Measurements from ENCODE around the gene ZNF593OS.

Gene ZNF593OS

DNA sequence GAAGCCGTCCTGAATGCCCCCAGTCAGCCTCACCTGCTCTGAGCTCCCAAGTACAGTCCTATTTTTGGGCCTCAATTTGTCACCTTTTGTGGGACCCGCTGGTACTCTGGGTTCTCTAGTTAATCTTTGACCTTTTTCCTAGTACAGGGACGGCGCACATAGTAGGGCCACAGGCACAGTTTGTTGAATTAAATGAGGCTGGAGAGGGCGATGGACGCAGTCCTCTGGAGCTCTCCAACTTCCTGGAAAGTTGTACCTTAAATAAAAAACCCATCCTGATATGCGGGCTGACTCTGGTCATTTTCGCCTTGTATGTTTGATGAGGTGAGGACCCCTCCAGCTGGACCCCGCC, 8.0 kb downstream of the ZNF593OS start:
- Histone ChIP-seq H3K36me3 (ENCODE audit: control insufficient read depth, insufficient read depth, low read length) (no peaks in the 10 kb centered on the region), H3K4me3 (ENCODE audit: low read length) (no peak overlapping the region), H3K27me3 (ENCODE audit: control insufficient read depth, insufficient read depth, low read length) (peaks cover 39% of the 10 kb centered on the region), H3K4me1 (ENCODE audit: control insufficient read depth, insufficient read depth, low read length) (peaks cover 20% of the 10 kb centered on the region), H3K9me3 (ENCODE audit: control insufficient read depth, low read length) (no peaks in the 10 kb centered on the region), H3K9ac (ENCODE audit: low read length) (no peak overlapping the region)

DNA sequence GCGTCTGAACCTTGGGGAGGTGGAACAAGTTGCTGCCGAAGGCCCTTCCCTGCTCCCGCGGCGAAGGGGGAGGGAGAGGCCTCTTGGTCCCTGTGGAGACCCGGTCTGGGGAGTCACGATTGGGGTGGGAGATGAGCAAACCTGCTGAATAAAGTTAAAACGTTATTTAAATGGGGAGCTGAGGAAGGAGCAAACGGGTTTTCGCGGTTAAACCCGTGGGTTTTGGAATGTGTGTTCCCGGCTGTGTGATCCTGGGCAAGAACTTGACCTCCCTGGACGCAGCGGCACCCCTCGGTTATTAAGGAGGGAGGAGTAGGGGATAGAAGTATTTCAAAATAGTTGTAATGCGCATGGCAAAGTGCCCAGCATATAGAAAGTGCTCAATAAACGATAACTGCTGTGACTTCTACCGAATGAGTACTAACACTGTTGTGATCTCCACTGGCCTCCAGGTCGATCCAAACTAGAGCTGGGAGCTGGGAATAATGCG, 9.4 kb downstream of the ZNF593OS start:
- Histone ChIP-seq H3K4me3 (ENCODE audit: low read length) (no peak overlapping the region), H3K9me3 (ENCODE audit: control insufficient read depth, low read length) (no peaks in the 10 kb centered on the region), H3K9ac (ENCODE audit: low read length) (peak overlapping the region; percentile 34), H3K27me3 (ENCODE audit: control insufficient read depth, insufficient read depth, low read length) (peaks cover 47% of the 10 kb centered on the region), H3K36me3 (ENCODE audit: control insufficient read depth, insufficient read depth, low read length) (no peaks in the 10 kb centered on the region), H3K4me1 (ENCODE audit: control insufficient read depth, insufficient read depth, low read length) (peaks cover 20% of the 10 kb centered on the region)

DNA sequence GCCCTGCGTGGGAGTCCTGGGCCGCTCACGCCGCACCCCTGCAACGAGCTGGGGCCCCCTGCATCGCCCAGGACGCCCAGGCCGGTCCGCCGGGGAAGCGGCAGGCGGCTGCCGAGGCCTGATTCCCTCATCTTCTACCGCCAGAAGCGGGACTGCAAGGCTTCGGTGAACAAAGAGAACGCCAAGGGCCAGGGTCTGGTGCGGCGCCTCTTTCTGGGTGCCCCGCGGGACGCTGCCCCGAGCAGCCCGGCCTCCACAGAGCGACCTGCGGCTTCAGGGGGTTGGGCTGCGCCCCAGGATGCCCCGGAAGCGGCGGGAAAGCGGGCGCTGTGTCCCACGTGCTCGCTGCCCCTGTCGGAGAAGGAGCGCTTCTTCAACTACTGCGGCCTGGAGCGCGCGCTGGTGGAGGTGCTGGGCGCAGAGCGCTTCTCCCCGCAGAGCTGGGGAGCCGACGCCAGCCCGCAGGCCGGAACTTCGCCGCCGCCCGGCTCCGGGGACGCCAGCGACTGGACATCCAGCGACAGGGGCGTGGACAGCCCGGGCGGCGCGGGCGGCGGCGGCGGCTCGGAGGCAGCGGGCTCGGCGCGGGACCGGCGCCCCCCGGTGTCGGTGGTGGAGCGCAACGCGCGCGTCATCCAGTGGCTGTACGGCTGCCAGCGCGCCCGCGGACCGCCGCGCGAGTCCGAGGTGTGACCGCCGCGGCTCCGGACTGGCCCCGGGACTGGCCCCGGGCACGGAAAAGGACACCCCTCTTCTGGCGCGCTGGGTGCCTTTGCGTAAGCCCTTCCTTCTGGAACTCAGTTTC, 10.0 kb downstream of the ZNF593OS start:
- Histone ChIP-seq H3K9me3 (ENCODE audit: control insufficient read depth, low read length) (no peaks in the 10 kb centered on the region), H3K4me1 (ENCODE audit: control insufficient read depth, insufficient read depth, low read length) (peaks cover 20% of the 10 kb centered on the region), H3K36me3 (ENCODE audit: control insufficient read depth, insufficient read depth, low read length) (no peaks in the 10 kb centered on the region), H3K4me3 (ENCODE audit: low read length) (no peak overlapping the region), H3K9ac (ENCODE audit: low read length) (peak overlapping the region; percentile 34), H3K27me3 (ENCODE audit: control insufficient read depth, insufficient read depth, low read length) (peaks cover 52% of the 10 kb centered on the region)

DNA sequence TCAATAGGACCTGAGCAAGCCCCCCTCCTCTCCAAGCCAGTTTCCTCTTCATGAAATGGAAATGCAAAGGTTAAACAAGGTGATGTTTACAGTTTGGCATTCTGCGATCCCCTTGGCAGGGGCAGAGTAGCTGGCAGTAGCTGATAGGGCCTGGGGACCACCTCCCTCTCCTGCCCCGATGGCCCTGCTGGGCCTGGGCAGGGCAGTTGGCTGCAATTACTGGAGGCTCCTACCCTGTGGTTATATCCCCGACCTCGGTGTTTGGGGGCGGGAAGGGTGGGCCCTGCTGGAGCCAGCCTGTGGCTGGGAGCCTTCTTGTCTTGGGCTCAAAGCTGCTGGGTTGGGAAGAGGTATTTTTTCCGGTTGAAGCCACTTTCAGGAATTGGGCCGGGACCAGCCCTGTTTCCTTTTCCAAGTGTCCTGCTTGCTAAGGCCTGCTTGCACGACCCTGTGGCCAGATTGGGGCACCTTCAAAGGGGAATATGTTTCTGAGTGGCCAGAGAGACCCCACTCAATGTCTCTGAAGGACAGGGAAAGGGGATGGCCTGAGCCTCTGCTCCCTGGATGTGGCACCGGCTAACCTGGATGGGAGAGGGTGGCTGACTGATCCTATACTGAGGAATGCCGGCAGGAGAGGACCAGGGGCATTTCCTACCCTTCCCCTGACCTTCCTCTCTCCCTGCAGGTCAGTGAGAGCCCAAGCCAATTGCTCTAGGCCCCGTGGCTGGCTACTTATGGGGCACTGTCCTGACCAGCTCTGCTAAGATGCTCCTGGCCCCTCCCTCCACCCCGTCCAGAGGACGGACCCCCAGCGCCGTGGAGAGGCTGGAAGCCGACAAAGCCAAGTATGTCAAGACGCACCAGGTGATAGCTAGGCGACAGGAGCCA, 10.9 kb downstream of the ZNF593OS start:
- no peaks in the 10 kb centered on the region for H3K36me3 ChIP-seq (ENCODE audit: control insufficient read depth, insufficient read depth, low read length)
- no peak overlapping the region for H3K4me3 ChIP-seq (ENCODE audit: low read length)
- no peak overlapping the region for H3K9ac ChIP-seq (ENCODE audit: low read length)
- H3K27me3 ChIP-seq (ENCODE audit: control insufficient read depth, insufficient read depth, low read length): peaks cover 58% of the 10 kb centered on the region
- no peaks in the 10 kb centered on the region for H3K9me3 ChIP-seq (ENCODE audit: control insufficient read depth, low read length)
- H3K4me1 ChIP-seq (ENCODE audit: control insufficient read depth, insufficient read depth, low read length): peaks cover 20% of the 10 kb centered on the region

DNA sequence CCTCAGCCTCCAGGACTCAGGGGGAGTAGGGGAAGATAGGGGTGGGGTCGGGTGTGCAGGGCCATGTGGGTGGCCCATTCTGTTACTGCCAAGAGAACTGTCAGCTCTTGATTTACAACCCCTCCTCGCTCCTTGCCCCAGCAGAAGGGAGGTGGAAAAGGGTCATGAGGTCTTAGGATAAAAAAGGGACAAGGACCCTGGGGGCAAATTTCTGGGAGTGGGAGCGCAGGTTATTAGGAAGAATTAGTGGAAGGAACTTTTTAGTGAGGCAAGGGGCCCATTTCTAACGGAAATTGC, 11.9 kb downstream of the ZNF593OS start:
- Histone ChIP-seq H3K36me3 (ENCODE audit: control insufficient read depth, insufficient read depth, low read length) (no peaks in the 10 kb centered on the region), H3K9ac (ENCODE audit: low read length) (no peak overlapping the region), H3K4me3 (ENCODE audit: low read length) (no peak overlapping the region), H3K27me3 (ENCODE audit: control insufficient read depth, insufficient read depth, low read length) (peaks cover 60% of the 10 kb centered on the region), H3K4me1 (ENCODE audit: control insufficient read depth, insufficient read depth, low read length) (peaks cover 19% of the 10 kb centered on the region), H3K9me3 (ENCODE audit: control insufficient read depth, low read length) (no peaks in the 10 kb centered on the region)

DNA sequence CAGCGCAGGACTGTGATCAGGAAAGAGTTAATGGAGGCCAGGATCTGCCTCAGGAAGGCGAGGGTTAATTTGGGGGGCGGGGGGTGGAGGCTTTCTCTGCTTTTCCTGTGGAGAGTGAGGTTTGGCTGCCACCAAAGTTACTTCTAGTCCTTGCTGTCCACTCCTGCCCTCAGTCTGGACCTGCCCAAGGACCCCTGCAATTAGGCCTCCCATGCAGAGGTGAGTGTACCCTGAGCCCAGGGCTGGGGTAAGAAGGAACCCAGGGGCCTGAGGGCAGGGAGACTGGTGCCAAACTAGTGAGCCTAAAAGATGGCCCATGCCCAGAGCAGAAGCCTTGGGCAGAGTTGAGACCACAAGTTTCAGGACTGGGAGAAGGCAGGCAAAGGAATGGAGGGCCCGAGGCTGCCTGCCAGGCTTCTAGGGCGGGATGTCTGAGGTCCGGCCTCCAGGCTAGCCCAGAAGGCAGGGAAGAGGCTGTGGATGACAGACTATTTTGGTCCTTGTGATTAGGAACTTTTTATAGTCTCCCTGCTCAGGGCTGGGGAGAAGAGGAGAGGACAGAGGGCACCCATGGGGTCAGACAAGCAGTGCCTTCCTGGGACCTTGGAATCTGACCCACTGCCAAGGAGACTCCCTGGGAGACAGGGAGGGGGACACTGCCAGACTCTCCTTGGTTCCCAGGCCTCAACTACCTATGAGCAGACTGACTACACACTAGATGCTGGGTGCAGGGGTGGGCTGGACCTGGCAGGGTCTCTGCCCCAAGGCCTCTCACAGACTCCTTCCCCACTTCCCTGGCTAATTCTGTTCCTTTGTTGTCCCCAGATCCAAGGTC, 12.5 kb downstream of the ZNF593OS start, which contains the start of gene FAM110D:
Gene FAM110D, plus strand, starts transcription at position 172 of the 835 bp plus-strand sequence. CDS start 2,213 bp downstream, outside the sequence.
- H3K9me3 ChIP-seq (ENCODE audit: control insufficient read depth, low read length): no peaks in the 10 kb centered on the region
- no peak within 1 kb of the TSS for H3K9ac ChIP-seq (ENCODE audit: low read length)
- H3K36me3 ChIP-seq (ENCODE audit: control insufficient read depth, insufficient read depth, low read length): no peaks in the 10 kb centered on the region
- H3K4me3 ChIP-seq (ENCODE audit: low read length): no peak within 1 kb of the TSS
- H3K4me1 ChIP-seq (ENCODE audit: control insufficient read depth, insufficient read depth, low read length): peaks cover 14% of the 10 kb centered on the region
- H3K27me3 ChIP-seq (ENCODE audit: control insufficient read depth, insufficient read depth, low read length): peaks cover 58% of the 10 kb centered on the region

DNA sequence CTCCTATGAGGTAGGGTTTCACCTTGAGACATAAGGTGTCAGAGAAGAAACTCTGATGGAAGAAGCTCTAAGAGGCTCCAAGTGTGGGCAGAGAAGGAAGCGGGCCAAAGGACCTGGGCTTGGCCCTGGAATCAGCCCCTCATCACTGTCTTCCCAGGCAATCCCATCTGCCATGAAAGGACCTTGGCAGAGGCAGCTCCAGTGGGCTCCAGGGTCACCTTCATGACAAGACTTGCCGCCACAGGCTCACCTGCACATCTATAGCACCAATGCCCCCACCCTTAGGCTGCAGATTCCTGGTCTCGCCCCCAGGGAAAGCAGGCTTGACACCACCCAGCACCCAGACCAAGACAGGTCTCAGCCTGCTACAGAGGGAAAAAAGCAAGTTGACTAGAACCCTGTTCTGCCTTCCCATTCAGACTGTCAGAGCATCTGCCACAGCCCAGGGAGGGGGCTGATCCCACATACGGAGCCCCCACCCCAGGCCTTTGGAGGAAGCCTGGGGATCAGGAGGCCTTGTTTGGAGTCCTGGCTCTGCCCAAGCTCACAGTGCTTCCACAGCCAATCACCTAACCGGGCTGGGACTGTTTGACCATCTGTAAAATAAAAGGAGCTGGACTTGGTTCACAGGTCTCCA, 13.2 kb downstream of the ZNF593OS start:
- Histone ChIP-seq H3K9ac (ENCODE audit: low read length) (no peak overlapping the region), H3K36me3 (ENCODE audit: control insufficient read depth, insufficient read depth, low read length) (no peaks in the 10 kb centered on the region), H3K9me3 (ENCODE audit: control insufficient read depth, low read length) (no peaks in the 10 kb centered on the region), H3K27me3 (ENCODE audit: control insufficient read depth, insufficient read depth, low read length) (peaks cover 58% of the 10 kb centered on the region), H3K4me1 (ENCODE audit: control insufficient read depth, insufficient read depth, low read length) (peaks cover 14% of the 10 kb centered on the region), H3K4me3 (ENCODE audit: low read length) (no peak overlapping the region)

DNA sequence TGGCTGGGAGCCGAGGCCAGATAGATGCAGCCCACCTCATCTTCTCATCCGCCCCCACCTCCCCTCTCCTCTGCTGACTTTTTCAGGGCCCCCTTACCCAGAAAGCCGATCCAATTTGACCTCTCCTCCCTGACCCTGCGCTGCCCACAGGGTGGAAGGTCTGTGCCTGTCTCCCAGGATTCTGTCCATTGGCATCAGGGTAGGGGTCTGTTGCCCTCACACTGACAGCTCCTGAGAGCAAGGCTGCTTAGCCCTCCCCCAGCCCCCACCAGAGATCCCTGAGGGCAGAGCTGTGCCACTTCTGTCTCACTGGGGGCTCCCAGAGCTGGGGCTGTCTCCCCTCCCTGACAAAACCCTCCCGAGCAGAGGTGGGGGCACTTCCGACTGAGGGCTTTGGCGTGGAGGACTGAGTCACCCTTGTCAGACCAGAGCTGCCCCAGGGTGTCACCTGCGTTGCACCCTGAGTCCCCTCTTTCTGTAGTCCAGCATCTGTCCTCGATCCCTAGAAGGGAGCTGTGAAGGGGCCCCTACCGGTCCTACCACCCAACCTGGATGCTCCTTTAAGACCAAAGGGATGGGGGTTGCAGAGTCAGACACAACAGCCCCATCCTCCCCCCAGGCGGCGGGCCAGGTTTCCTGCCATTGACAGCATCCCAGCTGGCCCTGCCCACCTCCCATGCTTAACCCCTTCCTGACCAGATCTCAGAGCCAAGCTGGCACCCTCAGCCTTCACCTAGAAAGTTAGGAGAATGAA, 15.2 kb downstream of the ZNF593OS start:
- H3K27me3 ChIP-seq (ENCODE audit: control insufficient read depth, insufficient read depth, low read length): peaks cover 48% of the 10 kb centered on the region
- H3K9me3 ChIP-seq (ENCODE audit: control insufficient read depth, low read length): no peaks in the 10 kb centered on the region
- no peak overlapping the region for H3K4me3 ChIP-seq (ENCODE audit: low read length)
- H3K4me1 ChIP-seq (ENCODE audit: control insufficient read depth, insufficient read depth, low read length): peaks cover 6% of the 10 kb centered on the region
- H3K9ac ChIP-seq (ENCODE audit: low read length): no peak overlapping the region
- H3K36me3 ChIP-seq (ENCODE audit: control insufficient read depth, insufficient read depth, low read length): no peaks in the 10 kb centered on the region

DNA sequence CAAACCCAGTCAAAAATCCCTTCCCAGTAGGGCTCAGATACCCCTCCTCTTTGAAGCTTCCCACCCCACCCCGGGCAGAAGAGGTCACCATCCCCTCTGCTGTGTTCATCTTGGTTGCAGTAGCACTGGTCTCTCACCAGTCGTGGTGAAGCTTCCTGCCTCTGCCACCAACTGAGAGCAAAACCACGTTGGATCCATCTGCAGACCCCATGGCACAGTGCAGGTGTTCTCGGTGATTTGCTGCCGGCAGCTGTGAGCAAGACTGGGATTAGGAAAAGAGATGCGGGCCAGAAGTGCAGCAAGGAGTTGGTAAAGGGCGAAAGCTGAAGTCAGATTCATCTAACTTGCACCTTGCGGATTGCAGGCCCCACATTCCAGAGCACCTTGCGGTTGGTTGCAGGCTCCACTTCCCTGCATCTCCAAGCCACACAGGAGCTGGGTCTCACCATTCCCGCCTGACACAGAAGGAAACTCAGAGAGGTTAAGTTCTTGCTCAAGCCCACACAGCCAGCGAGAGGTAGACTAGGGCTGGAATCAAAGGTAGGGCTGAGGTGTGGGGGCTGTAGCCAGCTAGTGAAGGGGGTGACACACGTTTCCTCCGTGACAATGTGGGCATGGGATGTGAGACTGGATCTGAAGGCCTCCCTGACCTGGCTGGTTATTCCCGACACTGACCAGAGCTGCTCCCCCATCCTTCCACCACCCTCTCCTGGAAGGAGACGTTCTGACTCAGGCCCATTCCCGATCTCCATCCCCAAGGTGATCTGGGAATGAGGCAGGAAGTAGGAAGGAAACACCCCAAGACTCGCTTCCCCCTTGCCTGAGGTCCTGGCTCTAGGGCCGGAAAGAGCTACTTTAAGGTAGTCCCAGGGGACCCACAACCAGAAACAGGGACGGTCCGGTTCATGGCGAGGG, 16.0 kb downstream of the ZNF593OS start:
- no peaks in the 10 kb centered on the region for H3K9me3 ChIP-seq (ENCODE audit: control insufficient read depth, low read length)
- H3K4me3 ChIP-seq (ENCODE audit: low read length): no peak overlapping the region
- H3K9ac ChIP-seq (ENCODE audit: low read length): no peak overlapping the region
- no peaks in the 10 kb centered on the region for H3K4me1 ChIP-seq (ENCODE audit: control insufficient read depth, insufficient read depth, low read length)
- H3K36me3 ChIP-seq (ENCODE audit: control insufficient read depth, insufficient read depth, low read length): no peaks in the 10 kb centered on the region
- H3K27me3 ChIP-seq (ENCODE audit: control insufficient read depth, insufficient read depth, low read length): peaks cover 39% of the 10 kb centered on the region

DNA sequence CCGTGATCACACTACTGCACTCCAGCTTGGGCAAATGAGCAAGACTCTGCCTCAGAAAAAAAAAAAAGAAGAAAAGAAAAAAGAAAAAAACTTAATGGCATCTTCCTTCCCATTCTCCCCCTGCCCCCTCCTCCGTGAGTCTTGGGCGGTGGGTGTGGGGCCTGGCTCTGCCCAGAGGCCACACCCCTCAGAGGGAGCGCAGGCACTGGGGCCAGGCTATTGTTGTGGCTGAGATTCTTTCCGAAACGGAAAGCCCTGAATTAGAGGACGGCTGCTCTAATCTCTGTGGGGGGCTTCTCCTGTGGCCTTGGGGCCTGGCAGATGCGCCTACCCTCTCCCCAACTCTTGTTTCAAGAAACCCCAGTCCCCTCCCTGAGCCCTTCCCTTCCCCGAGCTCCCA, 16.9 kb downstream of the ZNF593OS start:
- Histone ChIP-seq H3K9ac (ENCODE audit: low read length) (no peak overlapping the region), H3K36me3 (ENCODE audit: control insufficient read depth, insufficient read depth, low read length) (no peaks in the 10 kb centered on the region), H3K4me1 (ENCODE audit: control insufficient read depth, insufficient read depth, low read length) (no peaks in the 10 kb centered on the region), H3K9me3 (ENCODE audit: control insufficient read depth, low read length) (no peaks in the 10 kb centered on the region), H3K27me3 (ENCODE audit: control insufficient read depth, insufficient read depth, low read length) (peaks cover 34% of the 10 kb centered on the region), H3K4me3 (ENCODE audit: low read length) (no peak overlapping the region)
